Esophagus squamous epithelium (tissue), 4 donors: ENCODE data around the gene VAPA. TPM values are rescaled to one million over a fixed set of nuclear protein-coding genes. Genes with fewer than 3 reads are reported as not detected.

Source experiments
- small RNA-seq, 4 donors: library from RNA; depleted of rRNA; stranded (forward); fragments of <200 nt; gene quantifications; one replicate each; pipeline ENCODE3, GENCODE V24; 2016
- total RNA-seq, 4 donors: library from RNA; depleted of rRNA; stranded (reverse); fragments of >200 nt; gene quantifications; one replicate each; pipeline ENCODE4 v1.1.0, GENCODE V29; 2016

The VAPA gene
- total RNA-seq, 4 donors from 2014 or later, result 252 to 287 (median 268) TPM

Small RNA genes within 50 kb of the gene (small RNA-seq; reads per million reads assigned to genes)
- 1.3 to 31.6 (median 19.5) reads per million in 4 donors for gene RNA5SP450

Other genes with a start within 250 kb of the VAPA start
- gene RAB31, start 205.7 kb upstream of the VAPA start, total RNA-seq, result 10 to 100 TPM; 17.4 to 76.0 (median 45.0) TPM
- under 1 TPM in 1 of 4 donors, not detected in 3; 0.09 TPM for gene TXNDC2, start 28.0 kb upstream of the VAPA start, total RNA-seq